Ovary (tissue), 3 donors: ENCODE data around the gene LAMTOR5.

Experiments
- CTCF ChIP-seq, 3 donors: fragments of 450-650 bp in 2 of 3; fragments of 200-600 bp in 1 of 3; IDR thresholded peaks; one replicate each; pipeline versions ENCODE4 v1.5.1 to v1.8.0; 2016 to 2022; ENCODE audit warnings: antibody characterized with exemption in 3 of 3, mild to moderate bottlenecking in 1 of 3
- EP300 ChIP-seq: sonication (generic); formaldehyde crosslinking; IDR thresholded peaks from one replicate; pipeline ENCODE4 v1.6.1; 2017; ENCODE audit warnings: antibody characterized with exemption
- donor health status: DM: no; HTN: no; CAD: no.

GRCh38 chr1:110418729-110419128, 11.2 kb upstream of the LAMTOR5 start:
- no peak for TF ChIP-seq CTCF (IDR thresholded peaks at IDR 0.05)
- TF ChIP-seq EP300: no peak
